Measurements from ENCODE around the gene OPHN1.

Gene OPHN1

GRCh38 chrX:68439341-68439740, 6.0 kb upstream of the OPHN1 start:
- no peak for TF ChIP-seq CTCF (IDR thresholded peaks at IDR 0.05)

- TF ChIP-seq CTCF (IDR thresholded peaks at IDR 0.05): no peak
Measured at GRCh38 chrX:68438575-68438974, 5.3 kb upstream of the OPHN1 start.

- TF ChIP-seq CTCF (IDR thresholded peaks at IDR 0.05): no peak
Measured at GRCh38 chrX:68433981-68434299, 645 bp upstream of the OPHN1 start.

GRCh38 chrX:68432648-68433047, 647 bp downstream of the OPHN1 start:
- TF ChIP-seq CTCF (IDR thresholded peaks at IDR 0.05): no peak

GRCh38 chrX:68431836-68432235, 1.5 kb downstream of the OPHN1 start:
- TF ChIP-seq CTCF (IDR thresholded peaks at IDR 0.05): no peak

GRCh38 chrX:68429216-68429615, 4.1 kb downstream of the OPHN1 start:
- TF ChIP-seq CTCF (IDR thresholded peaks at IDR 0.05): no peak

- no peak for TF ChIP-seq CTCF (IDR thresholded peaks at IDR 0.05)
Measured at GRCh38 chrX:68428431-68428830, 4.9 kb downstream of the OPHN1 start.

- TF ChIP-seq CTCF (IDR thresholded peaks at IDR 0.05): no peak
Measured at GRCh38 chrX:68424719-68425118, 8.6 kb downstream of the OPHN1 start.
